ENCODE data around the gene SARDH.

The SARDH gene

DNA sequence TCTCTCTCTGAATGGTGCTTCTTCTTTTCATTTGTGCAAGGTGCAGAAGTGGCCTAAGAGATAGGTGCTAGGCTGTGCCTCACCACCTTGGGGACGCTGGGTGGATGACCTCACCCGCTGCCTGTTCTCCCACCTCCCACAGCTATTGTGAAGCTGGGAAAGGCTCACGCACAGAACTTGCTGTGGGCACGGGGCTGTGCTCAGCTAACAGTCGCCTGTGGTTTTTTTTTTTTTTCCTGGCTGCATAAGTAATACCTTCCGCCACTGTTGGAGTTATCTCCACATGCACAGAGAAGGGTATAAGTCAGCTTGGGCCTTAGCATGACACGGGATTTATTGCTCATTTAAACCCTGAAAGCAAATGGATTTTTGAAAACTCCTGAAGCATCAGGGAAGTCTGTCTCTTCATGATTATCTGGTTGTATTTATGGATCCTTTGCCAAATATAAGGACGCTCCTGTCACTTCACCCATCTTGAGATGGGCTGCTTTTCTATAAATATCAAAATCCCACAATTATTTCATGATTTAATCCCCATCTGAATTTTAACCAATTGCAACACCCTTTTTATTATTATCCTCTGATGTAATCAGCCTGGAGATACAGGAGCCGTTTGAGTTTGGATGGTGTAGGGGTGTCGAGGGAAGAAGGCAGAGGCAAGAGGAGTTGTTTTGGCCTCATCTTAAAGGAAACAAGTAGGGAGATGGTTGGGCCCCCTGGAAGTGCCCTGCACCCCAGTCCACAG lies 93.0 kb downstream of the SARDH start:
- Histone ChIP-seq H3K36me3 (ENCODE audit: control insufficient read depth, insufficient read depth, low read length) (no peaks in the 10 kb centered on the region), H3K4me1 (ENCODE audit: control insufficient read depth, insufficient read depth, low read length, poor library complexity, severe bottlenecking) (no peaks in the 10 kb centered on the region), H3K9me3 (ENCODE audit: control insufficient read depth, low read length) (no peaks in the 10 kb centered on the region), H3K4me3 (ENCODE audit: extremely low read depth, insufficient read depth, low read length, poor library complexity, severe bottlenecking) (no peak overlapping the region), H3K27ac (ENCODE audit: low read depth, low read length, severe bottlenecking) (no peak overlapping the region)
- 76 to 88% methylated on average over 7 to 9 of the region's 10 CpGs for WGBS, 2 experiments (ENCODE audit: insufficient coverage in 2 of 2)

DNA sequence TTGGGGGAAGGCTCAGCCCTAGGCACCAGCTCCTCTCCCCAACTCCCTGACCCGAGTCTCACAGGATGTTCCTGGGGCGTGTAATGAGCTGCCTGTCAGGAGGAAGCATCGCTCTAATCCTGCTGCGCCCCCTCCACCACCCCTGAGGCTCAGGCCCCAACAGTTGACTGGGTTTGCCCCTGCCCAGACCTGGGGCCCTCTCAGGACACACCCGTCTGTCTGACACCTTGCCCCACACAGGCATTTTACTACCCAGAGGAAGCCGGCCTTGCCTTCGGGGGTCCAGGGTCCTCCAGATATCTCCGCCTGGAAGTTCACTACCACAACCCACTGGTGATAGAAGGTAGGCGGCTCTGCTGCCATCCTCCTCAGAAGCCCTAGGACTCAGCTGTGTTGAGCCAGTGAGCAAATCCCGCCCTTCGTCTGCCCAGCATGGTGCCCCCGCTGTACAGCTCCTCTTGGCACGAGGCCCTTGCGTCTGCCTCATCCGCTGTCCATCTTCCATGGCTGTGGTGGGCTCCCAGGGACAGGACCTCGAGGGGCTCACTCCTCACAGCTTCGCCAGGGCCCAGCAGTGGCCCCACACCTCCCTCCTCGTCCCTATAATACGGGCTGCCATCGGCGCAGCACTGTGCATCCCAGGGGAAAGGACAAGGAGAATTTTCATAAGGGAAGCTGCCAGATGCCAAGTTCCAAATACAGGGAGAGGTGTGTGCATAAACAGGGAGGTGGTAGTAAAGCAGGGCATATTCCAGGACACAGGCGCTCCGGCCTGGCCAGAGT lies 94.0 kb downstream of the SARDH start:
- Histone ChIP-seq H3K9me3 (ENCODE audit: control insufficient read depth, low read length) (no peaks in the 10 kb centered on the region), H3K36me3 (ENCODE audit: control insufficient read depth, insufficient read depth, low read length) (no peaks in the 10 kb centered on the region), H3K27ac (ENCODE audit: low read depth, low read length, severe bottlenecking) (no peak overlapping the region), H3K4me1 (ENCODE audit: control insufficient read depth, insufficient read depth, low read length, poor library complexity, severe bottlenecking) (no peaks in the 10 kb centered on the region), H3K4me3 (ENCODE audit: extremely low read depth, insufficient read depth, low read length, poor library complexity, severe bottlenecking) (no peak overlapping the region)
- WGBS, 2 experiments (ENCODE audit: insufficient coverage in 2 of 2), result 87 to 88% methylated on average over 16 to 21 of the region's 23 CpGs

DNA sequence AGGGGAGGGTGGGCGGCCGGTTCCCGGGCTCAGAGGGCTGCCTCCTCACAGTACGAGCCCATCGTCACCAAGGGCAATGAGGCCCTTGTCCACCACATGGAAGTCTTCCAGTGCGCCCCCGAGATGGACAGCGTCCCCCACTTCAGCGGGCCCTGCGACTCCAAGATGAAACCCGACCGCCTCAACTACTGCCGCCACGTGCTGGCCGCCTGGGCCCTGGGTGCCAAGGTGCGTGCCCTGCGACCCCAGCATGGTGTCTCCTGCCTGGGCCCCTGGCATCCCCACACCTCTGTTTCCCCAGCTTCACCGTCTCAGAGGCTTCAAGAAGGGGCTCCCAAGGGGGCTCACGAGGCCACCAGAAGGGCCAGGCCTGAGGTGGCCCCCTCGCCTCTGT lies 94.8 kb downstream of the SARDH start:
- Histone ChIP-seq H3K36me3 (ENCODE audit: control insufficient read depth, insufficient read depth, low read length) (no peaks in the 10 kb centered on the region), H3K27ac (ENCODE audit: low read depth, low read length, severe bottlenecking) (no peak overlapping the region), H3K4me1 (ENCODE audit: control insufficient read depth, insufficient read depth, low read length, poor library complexity, severe bottlenecking) (no peaks in the 10 kb centered on the region), H3K9me3 (ENCODE audit: control insufficient read depth, low read length) (no peaks in the 10 kb centered on the region), H3K4me3 (ENCODE audit: extremely low read depth, insufficient read depth, low read length, poor library complexity, severe bottlenecking) (no peak overlapping the region)
- 93 to 94% methylated on average over 18 to 20 of the region's 20 CpGs for WGBS, 2 experiments (ENCODE audit: insufficient coverage in 2 of 2)

DNA sequence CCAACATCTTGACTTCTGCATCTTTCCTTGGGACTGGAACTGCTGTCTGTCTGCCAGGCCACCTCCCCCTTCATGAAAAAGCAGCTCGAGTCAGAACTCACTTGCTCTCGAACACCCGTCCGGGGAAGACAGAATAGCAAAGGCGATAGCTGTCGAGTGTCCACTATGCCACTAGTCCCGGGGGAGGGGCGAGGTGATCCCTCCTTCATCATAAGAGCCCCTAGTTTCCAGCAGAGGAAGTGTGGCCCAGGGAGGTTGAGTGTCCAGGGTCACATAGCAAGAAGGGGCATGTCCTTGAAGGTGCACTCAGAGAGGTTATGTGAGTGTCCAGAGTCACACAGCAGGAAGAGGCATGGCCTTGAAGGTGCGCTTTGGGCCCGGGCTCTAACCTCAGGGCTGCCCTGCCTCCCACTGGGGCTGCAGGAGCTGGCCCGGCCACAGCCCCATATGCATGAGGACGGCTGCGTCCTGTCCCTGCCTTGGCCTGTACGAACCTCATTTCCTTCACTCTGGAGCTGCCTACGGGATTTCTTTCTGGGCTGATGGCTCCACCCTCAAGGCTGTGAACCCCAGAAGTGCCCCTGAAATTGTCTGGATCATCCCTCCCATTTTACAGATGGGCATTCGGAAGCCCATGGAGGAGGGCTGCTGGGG lies 95.3 kb downstream of the SARDH start:
- Histone ChIP-seq H3K27ac (ENCODE audit: low read depth, low read length, severe bottlenecking) (no peak overlapping the region), H3K36me3 (ENCODE audit: control insufficient read depth, insufficient read depth, low read length) (no peaks in the 10 kb centered on the region), H3K4me3 (ENCODE audit: extremely low read depth, insufficient read depth, low read length, poor library complexity, severe bottlenecking) (no peak overlapping the region), H3K4me1 (ENCODE audit: control insufficient read depth, insufficient read depth, low read length, poor library complexity, severe bottlenecking) (no peaks in the 10 kb centered on the region), H3K9me3 (ENCODE audit: control insufficient read depth, low read length) (no peaks in the 10 kb centered on the region)
- 84 to 86% methylated on average over 14 to 15 of the region's 16 CpGs for WGBS, 2 experiments (ENCODE audit: insufficient coverage in 2 of 2)

DNA sequence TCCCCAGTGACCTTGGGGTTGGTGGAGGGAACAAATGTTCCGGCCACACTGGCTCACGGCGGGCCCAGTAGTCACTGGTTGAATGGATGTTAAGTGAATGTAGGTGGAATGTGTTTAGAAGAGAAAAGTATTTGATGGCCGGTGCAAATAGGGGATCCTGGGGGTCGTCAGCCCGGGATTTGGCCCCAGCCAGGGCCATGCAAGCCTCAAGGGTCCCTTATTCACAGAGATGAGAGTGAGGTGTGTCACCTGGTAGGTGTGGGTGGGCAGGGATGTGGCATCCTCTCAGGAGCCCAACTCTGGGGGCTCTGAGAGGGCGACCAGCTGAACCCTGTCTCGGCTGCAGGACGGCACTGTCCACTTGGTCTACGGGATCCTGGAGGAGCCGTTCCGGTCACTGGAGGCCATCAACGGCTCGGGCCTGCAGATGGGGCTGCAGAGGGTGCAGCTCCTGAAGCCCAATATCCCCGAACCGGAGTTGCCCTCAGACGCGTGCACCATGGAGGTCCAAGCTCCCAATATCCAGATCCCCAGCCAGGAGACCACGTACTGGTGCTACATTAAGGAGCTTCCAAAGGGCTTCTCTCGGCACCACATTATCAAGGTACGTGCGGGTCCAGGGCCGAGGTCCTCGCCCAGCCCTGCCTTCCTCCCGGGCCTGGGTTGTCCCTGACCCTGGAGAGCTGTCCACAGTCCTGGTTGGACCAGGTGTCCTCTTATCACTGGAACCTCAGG lies 96.1 kb downstream of the SARDH start:
- WGBS, 2 experiments (ENCODE audit: insufficient coverage in 2 of 2), result 92 to 94% methylated on average over 16 to 22 of the region's 25 CpGs
- Histone ChIP-seq H3K9me3 (ENCODE audit: control insufficient read depth, low read length) (no peaks in the 10 kb centered on the region), H3K36me3 (ENCODE audit: control insufficient read depth, insufficient read depth, low read length) (no peaks in the 10 kb centered on the region), H3K4me1 (ENCODE audit: control insufficient read depth, insufficient read depth, low read length, poor library complexity, severe bottlenecking) (no peaks in the 10 kb centered on the region), H3K27ac (ENCODE audit: low read depth, low read length, severe bottlenecking) (no peak overlapping the region), H3K4me3 (ENCODE audit: extremely low read depth, insufficient read depth, low read length, poor library complexity, severe bottlenecking) (no peak overlapping the region)

DNA sequence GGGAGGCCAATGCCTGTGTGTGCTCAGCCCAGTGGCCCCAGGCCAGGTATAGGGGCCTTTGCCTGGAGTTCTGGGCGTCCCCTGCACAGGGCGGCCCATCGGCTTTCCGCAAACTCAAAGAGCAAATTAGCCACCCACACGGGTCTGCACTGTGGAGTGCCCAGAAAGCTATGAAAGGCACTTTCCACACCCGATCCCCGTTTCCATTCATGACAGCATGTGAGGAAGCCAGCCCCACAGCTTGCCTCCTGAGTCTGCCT lies 96.8 kb downstream of the SARDH start:
- Histone ChIP-seq H3K36me3 (ENCODE audit: control insufficient read depth, insufficient read depth, low read length) (no peaks in the 10 kb centered on the region), H3K4me3 (ENCODE audit: extremely low read depth, insufficient read depth, low read length, poor library complexity, severe bottlenecking) (no peak overlapping the region), H3K9me3 (ENCODE audit: control insufficient read depth, low read length) (no peaks in the 10 kb centered on the region), H3K4me1 (ENCODE audit: control insufficient read depth, insufficient read depth, low read length, poor library complexity, severe bottlenecking) (no peaks in the 10 kb centered on the region), H3K27ac (ENCODE audit: low read depth, low read length, severe bottlenecking) (no peak overlapping the region)
- WGBS, 2 experiments (ENCODE audit: insufficient coverage in 2 of 2), result 87 to 93% methylated on average over 3 to 7 of the region's 7 CpGs

DNA sequence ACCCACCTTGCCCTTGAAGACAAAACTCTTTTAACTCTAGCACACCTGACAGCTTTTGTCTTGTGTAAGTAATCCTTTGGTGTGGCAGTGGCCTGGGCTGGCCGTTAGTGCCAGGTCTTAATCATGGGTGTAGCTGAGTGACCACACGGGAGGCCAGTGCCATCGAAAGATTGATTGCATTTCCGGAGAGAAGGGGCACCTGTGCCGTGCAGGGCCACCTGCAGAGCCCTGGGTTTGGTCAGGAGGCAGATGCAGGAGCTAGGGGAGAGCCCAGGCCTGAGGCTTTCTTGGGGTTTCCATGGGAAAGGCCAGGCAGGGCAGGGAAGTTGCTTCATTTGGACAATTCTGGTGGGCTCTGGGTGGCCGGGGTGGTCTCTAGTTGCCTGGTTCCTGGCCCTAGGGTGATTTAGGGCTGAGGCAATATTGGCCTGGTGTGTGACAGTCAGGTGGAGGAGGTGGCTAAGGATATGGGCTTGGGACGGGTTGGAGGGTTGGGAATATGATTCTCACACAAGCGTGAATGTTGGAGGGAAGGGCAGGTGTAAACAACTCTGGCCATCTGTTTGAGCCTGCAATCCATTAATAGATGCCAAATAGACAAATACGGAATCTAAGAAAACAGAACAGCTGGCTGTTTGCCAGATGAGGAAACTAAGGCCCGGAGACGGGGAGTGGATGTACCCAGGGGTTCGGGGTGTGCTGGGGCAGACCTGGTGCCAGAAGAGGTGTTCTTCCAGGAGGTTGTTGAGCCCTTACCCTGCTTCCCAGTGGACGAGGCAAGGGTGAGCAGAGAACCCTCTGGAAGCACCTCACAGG lies 97.4 kb downstream of the SARDH start:
- H3K9me3 ChIP-seq (ENCODE audit: control insufficient read depth, low read length), result no peaks in the 10 kb centered on the region
- WGBS, 2 experiments (ENCODE audit: insufficient coverage in 2 of 2), result 90 to 91% methylated on average over 12 to 13 of the region's 13 CpGs
- H3K4me3 ChIP-seq (ENCODE audit: extremely low read depth, insufficient read depth, low read length, poor library complexity, severe bottlenecking), result no peak overlapping the region
- H3K36me3 ChIP-seq (ENCODE audit: control insufficient read depth, insufficient read depth, low read length), result no peaks in the 10 kb centered on the region
- H3K4me1 ChIP-seq (ENCODE audit: control insufficient read depth, insufficient read depth, low read length, poor library complexity, severe bottlenecking), result no peaks in the 10 kb centered on the region
- no peak overlapping the region for H3K27ac ChIP-seq (ENCODE audit: low read depth, low read length, severe bottlenecking)

DNA sequence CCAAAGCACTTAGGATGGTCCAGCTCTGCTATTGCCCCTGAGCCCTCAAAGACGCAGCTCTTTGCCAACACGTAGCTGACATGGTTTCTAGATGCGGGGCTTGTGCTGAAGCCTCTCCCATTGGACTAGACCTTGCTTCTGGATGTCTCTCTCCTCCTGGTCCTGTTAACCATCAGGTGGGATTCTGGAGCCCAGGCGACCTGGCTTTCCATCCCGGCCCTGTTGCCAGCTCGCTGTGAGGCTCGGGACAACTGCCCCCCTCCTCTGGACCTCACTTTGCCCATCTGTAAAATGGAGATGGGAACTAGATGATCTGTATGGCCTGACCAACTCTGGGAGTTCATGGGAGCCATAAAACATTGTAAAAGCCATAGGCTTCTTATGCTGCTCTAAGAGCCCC lies 98.0 kb downstream of the SARDH start:
- peaks cover 5% of the 10 kb centered on the region for H3K4me1 ChIP-seq (ENCODE audit: control insufficient read depth, insufficient read depth, low read length, poor library complexity, severe bottlenecking)
- 95 to 97% methylated on average over 3 to 7 of the region's 7 CpGs for WGBS, 2 experiments (ENCODE audit: insufficient coverage in 2 of 2)
- H3K9me3 ChIP-seq (ENCODE audit: control insufficient read depth, low read length), result no peaks in the 10 kb centered on the region
- H3K27ac ChIP-seq (ENCODE audit: low read depth, low read length, severe bottlenecking), result no peak overlapping the region
- no peaks in the 10 kb centered on the region for H3K36me3 ChIP-seq (ENCODE audit: control insufficient read depth, insufficient read depth, low read length)
- no peak overlapping the region for H3K4me3 ChIP-seq (ENCODE audit: extremely low read depth, insufficient read depth, low read length, poor library complexity, severe bottlenecking)

DNA sequence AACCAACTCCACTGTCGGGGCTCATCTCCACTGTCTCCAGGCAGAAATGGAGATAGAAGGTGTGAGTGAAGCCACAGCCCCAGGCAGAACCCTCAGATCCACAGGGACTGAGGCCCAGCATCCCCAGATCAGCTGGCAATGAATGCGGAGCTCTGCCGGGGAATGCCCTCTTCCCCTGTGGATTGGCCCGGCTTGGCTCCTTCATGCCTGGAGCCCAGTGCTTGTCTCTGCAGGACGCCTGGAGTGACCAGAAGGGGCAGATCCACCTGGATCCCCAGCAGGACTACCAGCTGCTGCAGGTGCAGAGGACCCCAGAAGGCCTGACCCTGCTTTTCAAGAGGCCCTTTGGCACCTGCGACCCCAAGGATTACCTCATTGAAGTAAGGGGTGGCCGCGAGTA lies 98.5 kb downstream of the SARDH start:
- 68 to 84% methylated on average over 7 to 8 of the region's 8 CpGs for WGBS, 2 experiments (ENCODE audit: insufficient coverage in 2 of 2)
- peaks cover 5% of the 10 kb centered on the region for H3K4me1 ChIP-seq (ENCODE audit: control insufficient read depth, insufficient read depth, low read length, poor library complexity, severe bottlenecking)
- no peaks in the 10 kb centered on the region for H3K36me3 ChIP-seq (ENCODE audit: control insufficient read depth, insufficient read depth, low read length)

DNA sequence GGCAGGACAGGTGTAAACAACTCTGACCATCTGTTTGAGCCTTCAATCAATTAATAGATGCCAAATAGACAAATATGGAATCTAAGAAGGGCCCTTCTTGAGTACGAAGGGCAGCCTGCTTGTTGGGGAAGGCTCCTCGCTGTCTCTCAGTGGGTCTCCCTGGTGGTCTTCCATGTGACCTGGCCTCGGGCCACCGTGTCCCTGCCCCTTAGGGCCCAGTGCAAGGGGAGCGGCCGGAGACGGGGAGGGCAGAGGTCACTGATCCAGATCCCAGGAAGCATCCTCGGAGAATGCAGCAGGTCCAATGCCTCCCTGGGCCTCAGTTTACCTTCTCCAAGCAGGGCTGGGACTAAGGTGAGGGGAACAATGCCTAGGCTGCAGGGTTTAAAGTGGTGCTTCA lies 99.4 kb downstream of the SARDH start:
- 79 to 92% methylated on average over 6 to 8 of the region's 8 CpGs for WGBS, 2 experiments (ENCODE audit: insufficient coverage in 2 of 2)
- no peaks in the 10 kb centered on the region for H3K36me3 ChIP-seq (ENCODE audit: control insufficient read depth, insufficient read depth, low read length)

More for the DNA sequence above, 98.5 kb downstream of the SARDH start:
- H3K9me3 ChIP-seq (ENCODE audit: control insufficient read depth, low read length), result no peaks in the 10 kb centered on the region
- H3K4me3 ChIP-seq (ENCODE audit: extremely low read depth, insufficient read depth, low read length, poor library complexity, severe bottlenecking), result no peak overlapping the region
- H3K27ac ChIP-seq (ENCODE audit: low read depth, low read length, severe bottlenecking), result no peak overlapping the region

More for the DNA sequence above, 99.4 kb downstream of the SARDH start:
- H3K27ac ChIP-seq (ENCODE audit: low read depth, low read length, severe bottlenecking), result no peak overlapping the region
- peaks cover 14% of the 10 kb centered on the region for H3K4me1 ChIP-seq (ENCODE audit: control insufficient read depth, insufficient read depth, low read length, poor library complexity, severe bottlenecking)
- no peak overlapping the region for H3K4me3 ChIP-seq (ENCODE audit: extremely low read depth, insufficient read depth, low read length, poor library complexity, severe bottlenecking)
- H3K9me3 ChIP-seq (ENCODE audit: control insufficient read depth, low read length), result no peaks in the 10 kb centered on the region
